Psoas muscle (tissue), 8 donors: ENCODE results near the gene BCKDHA. TPM values are rescaled to one million over a fixed set of nuclear protein-coding genes. Genes with fewer than 3 reads are reported as not detected.

ENCODE experiments used
- ATAC-seq, 4 donors: fragments of 200-7000 bp; cut with Tn5 transposase; one replicate each; pipeline ENCODE4 v1.9.1; 2020; ENCODE audit warnings: moderate library complexity in 3 of 4, mild to moderate bottlenecking in 2 of 4
- DNase-seq, 2 donors: peaks; one replicate each; pipeline ENCODE4 v3.0.0-alpha.2; 2020
- H3K27ac ChIP-seq: fragments of 200-600 bp; one replicate; pipeline ENCODE4 v1.8.0; 2022
- H3K27me3 ChIP-seq, 3 donors: fragments of 200-600 bp in 1 of 3; one replicate each; pipeline versions ENCODE4 v1.6.1 to v1.8.0; 2013 to 2022; ENCODE audit warnings: low read length in 2 of 3, mild to moderate bottlenecking in 2 of 3, moderate library complexity in 1 of 3; ENCODE audit not compliant: insufficient read depth in 3 of 3
- H3K36me3 ChIP-seq, 2 donors: fragments of 200-600 bp in 1 of 2; one replicate each; pipeline versions ENCODE4 v1.6.1 to v1.8.0; 2013 to 2022; ENCODE audit warnings: low read depth in 1 of 2, mild to moderate bottlenecking in 1 of 2, moderate library complexity in 1 of 2; ENCODE audit not compliant: insufficient read depth in 1 of 2
- H3K4me1 ChIP-seq: fragments of 200-600 bp; one replicate; pipeline ENCODE4 v1.8.0; 2022
- H3K4me3 ChIP-seq: fragments of 200-600 bp; one replicate; pipeline ENCODE4 v1.8.0; 2022; ENCODE audit warnings: mild to moderate bottlenecking
- H3K9me3 ChIP-seq: fragments of 200-600 bp; one replicate; pipeline ENCODE4 v1.8.0; 2022
- WGBS, 3 donors: extraction: QIAGEN DNeasy Blood & Tissue Kit; methylation state at CpG; one replicate each; pipeline versions ENCODE4 v1.1.6 to v1.1.7; 2013; 5-methylcytosine and 5-hydroxymethylcytosine counted together
- intact Hi-C, 2 donors: fragments of 100-400 bp; cut with DNase I; formaldehyde crosslinking; loops; one replicate each; pipeline versions ENCODE4 v1.11.0 to v1.14.2; 2022
- polyA plus RNA-seq, 3 donors: library from polyadenylated mRNA; stranded (reverse); fragments of 200-250 nt; gene quantifications; one replicate each; pipeline ENCODE4 v1.2.3, GENCODE V29; 2013
- total RNA-seq, 4 donors: library from RNA; stranded (reverse); fragmentation: NEBNext Ultra II Directional in 2 of 4; extraction: Animal tissue kit (Norgen Biotek cat#: 25700) in 2 of 4; gene quantifications; one replicate each; pipeline versions ENCODE4 v1.2.1 to v1.2.4, GENCODE V29; 2021 to 2023
- TF ChIP-seq, protein P1 (sequence below): fragments of 200-600 bp; IDR thresholded peaks from one replicate; pipeline ENCODE4 v1.8.0; 2022; ENCODE audit warnings: antibody characterized with exemption
- donor health status: healthy with polysubstance abuse.
- donor health status: DM: no; HTN: no; CAD: no; lungs with moderate emphysema.
- donor health status: Bipolar disorder and iron deficiency.
- donor health status: healthy.
- donor health status: DM: yes; HTN: yes; CAD: no.
- donor health status: DM: no; HTN: no; CAD: no.
- donor health status: DM: no; HTN: no; CAD: no.
- donor health status: DM: yes; HTN: yes; CAD: no.

Gene BCKDHA
- total and polyA plus RNA-seq, 7 donors, result 31.5 to 58.8 (median 43.3) TPM

GRCh38 chr19:41441321-41441945 lies 43.8 kb downstream of the BCKDHA start:
- WGBS, 3 donors, result 78 to 86% (median 86%) methylated on average over 15 of the region's 15 CpGs
- H3K27me3 ChIP-seq, result peaks cover 0 to 4% (median 0%) of the 10 kb centered on the region in 3 donors
- H3K4me3 ChIP-seq, result no peak overlapping the region
- TF ChIP-seq, protein P1, sequence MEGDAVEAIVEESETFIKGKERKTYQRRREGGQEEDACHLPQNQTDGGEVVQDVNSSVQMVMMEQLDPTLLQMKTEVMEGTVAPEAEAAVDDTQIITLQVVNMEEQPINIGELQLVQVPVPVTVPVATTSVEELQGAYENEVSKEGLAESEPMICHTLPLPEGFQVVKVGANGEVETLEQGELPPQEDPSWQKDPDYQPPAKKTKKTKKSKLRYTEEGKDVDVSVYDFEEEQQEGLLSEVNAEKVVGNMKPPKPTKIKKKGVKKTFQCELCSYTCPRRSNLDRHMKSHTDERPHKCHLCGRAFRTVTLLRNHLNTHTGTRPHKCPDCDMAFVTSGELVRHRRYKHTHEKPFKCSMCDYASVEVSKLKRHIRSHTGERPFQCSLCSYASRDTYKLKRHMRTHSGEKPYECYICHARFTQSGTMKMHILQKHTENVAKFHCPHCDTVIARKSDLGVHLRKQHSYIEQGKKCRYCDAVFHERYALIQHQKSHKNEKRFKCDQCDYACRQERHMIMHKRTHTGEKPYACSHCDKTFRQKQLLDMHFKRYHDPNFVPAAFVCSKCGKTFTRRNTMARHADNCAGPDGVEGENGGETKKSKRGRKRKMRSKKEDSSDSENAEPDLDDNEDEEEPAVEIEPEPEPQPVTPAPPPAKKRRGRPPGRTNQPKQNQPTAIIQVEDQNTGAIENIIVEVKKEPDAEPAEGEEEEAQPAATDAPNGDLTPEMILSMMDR, result no peak
- peaks cover 9% of the 10 kb centered on the region for H3K4me1 ChIP-seq
- no peak for ATAC-seq
- H3K27ac ChIP-seq, result no peak overlapping the region
- intact Hi-C loops, result no loop called here
- DNase-seq, result no peak
- H3K36me3 ChIP-seq, result peaks cover 4 to 17% of the 10 kb centered on the region in 2 donors
- no peaks in the 10 kb centered on the region for H3K9me3 ChIP-seq

DNA sequence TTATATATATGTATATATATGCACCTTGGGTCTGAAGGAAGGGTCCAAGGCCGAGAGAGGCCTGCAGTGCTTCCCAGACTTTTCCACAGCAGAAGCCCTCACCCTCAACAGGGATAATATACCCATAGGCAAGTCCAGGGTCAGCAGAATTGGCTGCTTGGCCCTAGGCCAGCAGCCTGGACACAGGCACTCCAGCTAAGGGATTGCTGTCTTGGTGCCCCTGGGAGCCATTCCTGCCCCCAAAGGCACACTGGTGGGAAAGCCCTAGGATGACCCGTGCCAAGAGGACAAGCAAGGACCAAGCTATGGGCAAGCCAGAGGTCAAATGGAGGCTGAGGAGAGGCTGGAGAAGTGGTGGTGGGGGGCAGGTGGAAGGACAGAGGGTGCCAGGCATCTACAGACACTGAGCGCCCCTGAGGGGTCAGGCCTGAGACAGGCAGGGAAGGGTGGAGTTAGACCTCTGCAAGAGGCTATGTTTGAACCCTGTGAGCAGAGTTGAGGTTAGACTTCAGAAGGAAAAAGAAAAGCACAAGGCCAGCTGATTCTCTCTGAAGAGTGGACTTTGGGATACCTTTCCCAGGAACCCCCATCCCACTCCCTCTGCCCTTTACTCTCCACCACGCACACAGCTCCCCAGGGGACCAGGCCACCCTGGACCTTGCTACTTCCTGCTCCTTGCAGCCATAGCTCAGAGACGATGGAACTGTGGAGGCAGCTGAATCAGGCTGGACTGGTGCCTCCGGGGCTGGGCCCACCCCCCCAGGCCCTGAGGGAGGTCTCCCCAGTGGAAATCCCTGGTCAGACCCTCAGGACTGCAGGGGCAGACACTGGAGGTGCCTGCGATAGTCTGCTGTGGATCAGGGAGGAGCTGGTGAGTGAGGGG lies 45.1 kb downstream of the BCKDHA start, which contains the start of gene ERICH4:
TSS of gene ERICH4 (plus strand) at position 684 of the 883 bp plus-strand sequence. CDS start at position 698, 14 bp downstream.
- peaks cover 0 to 4% (median 3%) of the 10 kb centered on the region in 3 donors for H3K27me3 ChIP-seq
- H3K9me3 ChIP-seq, result no peaks in the 10 kb centered on the region
- DNase-seq (no peak), ATAC-seq (no peak)
- intact Hi-C loops, result no loop called here
- peaks cover 9% of the 10 kb centered on the region for H3K4me1 ChIP-seq
- H3K4me3 ChIP-seq, result no peak within 1 kb of the TSS
- H3K36me3 ChIP-seq, result peaks cover 0 to 5% of the 10 kb centered on the region in 2 donors
- TF ChIP-seq, protein P1, result no peak
- H3K27ac ChIP-seq, result no peak within 1 kb of the TSS
- WGBS, 3 donors, result 62 to 66% (median 63%) methylated on average over 7 of the region's 7 CpGs

GRCh38 chr19:41443813-41444455 lies 46.3 kb downstream of the BCKDHA start:
- Histone ChIP-seq H3K27me3 (peaks cover 0 to 4% (median 3%) of the 10 kb centered on the region in 3 donors), H3K4me1 (peaks cover 8% of the 10 kb centered on the region), H3K27ac (no peak overlapping the region), H3K9me3 (no peaks in the 10 kb centered on the region), H3K36me3 (no peaks in the 10 kb centered on the region), H3K4me3 (no peak overlapping the region)
- DNase-seq, result no peak
- ATAC-seq, result no peak
- TF ChIP-seq, protein P1, result no peak
- intact Hi-C loops, result no loop called here
- 37 to 53% (median 41%) methylated on average over 6 of the region's 6 CpGs for WGBS, 3 donors

DNA sequence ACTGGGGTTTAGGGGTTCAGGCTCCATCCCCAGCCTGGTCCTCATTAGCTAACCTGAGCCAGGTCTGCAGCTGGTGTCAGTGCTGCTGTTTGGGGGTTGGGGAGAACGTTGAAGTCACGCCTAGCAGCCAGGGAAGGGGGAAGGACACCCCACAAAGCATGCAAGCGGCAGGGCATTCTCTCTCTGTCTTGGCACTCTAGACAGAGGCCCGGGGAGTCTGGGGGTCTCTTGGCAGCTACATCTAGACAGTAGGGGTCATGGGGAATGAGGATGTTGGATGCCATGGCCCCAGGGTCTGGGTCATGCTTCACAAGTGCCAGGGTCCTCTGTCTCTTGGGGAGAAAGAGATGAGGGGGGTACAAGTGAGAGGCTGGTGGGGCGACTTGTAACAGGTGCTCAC lies 48.0 kb downstream of the BCKDHA start:
- Histone ChIP-seq H3K9me3 (no peaks in the 10 kb centered on the region), H3K4me1 (peaks cover 5% of the 10 kb centered on the region), H3K27ac (no peak overlapping the region), H3K4me3 (no peak overlapping the region), H3K36me3 (no peaks in the 10 kb centered on the region), H3K27me3 (peaks cover 0 to 4% (median 3%) of the 10 kb centered on the region in 3 donors)
- 52 to 57% (median 55%) methylated on average over 5 of the region's 5 CpGs for WGBS, 3 donors
- ATAC-seq, result no peak
- DNase-seq, result no peak
- intact Hi-C loops, result loop anchor here in 1 of 2 donors (5.0 kb wide), 2 partner anchors 92 to 302 kb away; no protein-coding TSS in a partner anchor
- TF ChIP-seq, protein P1, result no peak
